Erythroblast (primary cell): ENCODE data around the gene FBXO33.

Experiments
- GATA1 ChIP-seq: IDR thresholded peaks from 2 replicates; pipeline ENCODE4 v1.6.1; 2011; ENCODE audit warnings: low read depth, mild to moderate bottlenecking, control low read depth, low read length, moderate library complexity
- POLR2A ChIP-seq: IDR thresholded peaks from 2 replicates; pipeline ENCODE4 v1.6.1; 2011; ENCODE audit warnings: mild to moderate bottlenecking, low read length

DNA sequence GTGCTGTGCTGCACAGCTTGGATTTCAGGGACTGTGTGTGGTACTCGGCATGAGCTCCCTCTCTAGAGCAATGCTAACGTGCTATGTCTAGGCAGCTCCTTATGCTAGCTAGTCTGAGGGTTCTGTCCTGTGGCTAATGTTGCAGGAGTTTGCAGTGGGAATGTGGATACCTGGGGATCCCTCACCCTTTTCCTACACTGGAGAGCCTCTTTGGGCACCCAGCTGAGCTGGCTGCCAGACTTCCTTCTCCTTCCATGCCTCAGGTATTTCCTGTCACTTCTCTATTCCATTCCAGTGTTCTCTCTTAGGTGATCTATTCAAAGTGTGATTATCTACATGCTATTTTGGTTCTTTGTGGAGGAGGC lies 64.9 kb downstream of the FBXO33 start:
- TF ChIP-seq POLR2A (no peak), GATA1 (no peak)
